Neural crest cell (in vitro differentiated cells): ENCODE measurements around the gene KMT5C. TPM values are rescaled to one million over a fixed set of nuclear protein-coding genes. Genes with fewer than 3 reads are reported as not detected.
A peak's percentile ranks its signal among the peaks of the same experiment; 100 is the strongest.

Experiments used
- DNase-seq: peaks from one replicate; pipeline ENCODE4 v3.0.0; 2021; ENCODE audit warnings: low read depth, mixed read lengths, low spot score
- H3K27ac Mint-ChIP-seq: one replicate; pipeline ENCODE4 v1.8.0; 2021; ENCODE audit warnings: mild to moderate bottlenecking, mixed read lengths; ENCODE audit not compliant: unreplicated experiment
- H3K27me3 Mint-ChIP-seq: 2 replicates; pipeline ENCODE4 v1.8.0; 2021; ENCODE audit warnings: low read depth, mild to moderate bottlenecking, mixed read lengths
- H3K36me3 Mint-ChIP-seq: 2 replicates; pipeline ENCODE4 v1.8.0; 2021; ENCODE audit warnings: low read depth, mild to moderate bottlenecking, mixed read lengths
- H3K4me1 Mint-ChIP-seq: 2 replicates; pipeline ENCODE4 v1.8.0; 2021; ENCODE audit warnings: mixed read lengths
- H3K4me3 Mint-ChIP-seq: one replicate; pipeline ENCODE4 v1.8.0; 2021; ENCODE audit warnings: mild to moderate bottlenecking, mixed read lengths
- H3K9me3 Mint-ChIP-seq: 2 replicates; pipeline ENCODE4 v1.8.0; 2021; ENCODE audit warnings: mixed read lengths
- total RNA-seq: library from RNA; stranded (reverse); gene quantifications from 2 replicates; pipeline ENCODE4 v1.2.1, GENCODE V29; 2021
- TF ChIP-seq, protein P1 (sequence below): fragments of 200-600 bp; sonication (generic); conservative IDR thresholded peaks from 2 replicates; pipeline ENCODE4 v1.5.0; 2021; ENCODE audit warnings: antibody characterized with exemption, mild to moderate bottlenecking

Gene KMT5C
- total RNA-seq, 1 donor from 2014 or later, result 35.2 TPM

DNA sequence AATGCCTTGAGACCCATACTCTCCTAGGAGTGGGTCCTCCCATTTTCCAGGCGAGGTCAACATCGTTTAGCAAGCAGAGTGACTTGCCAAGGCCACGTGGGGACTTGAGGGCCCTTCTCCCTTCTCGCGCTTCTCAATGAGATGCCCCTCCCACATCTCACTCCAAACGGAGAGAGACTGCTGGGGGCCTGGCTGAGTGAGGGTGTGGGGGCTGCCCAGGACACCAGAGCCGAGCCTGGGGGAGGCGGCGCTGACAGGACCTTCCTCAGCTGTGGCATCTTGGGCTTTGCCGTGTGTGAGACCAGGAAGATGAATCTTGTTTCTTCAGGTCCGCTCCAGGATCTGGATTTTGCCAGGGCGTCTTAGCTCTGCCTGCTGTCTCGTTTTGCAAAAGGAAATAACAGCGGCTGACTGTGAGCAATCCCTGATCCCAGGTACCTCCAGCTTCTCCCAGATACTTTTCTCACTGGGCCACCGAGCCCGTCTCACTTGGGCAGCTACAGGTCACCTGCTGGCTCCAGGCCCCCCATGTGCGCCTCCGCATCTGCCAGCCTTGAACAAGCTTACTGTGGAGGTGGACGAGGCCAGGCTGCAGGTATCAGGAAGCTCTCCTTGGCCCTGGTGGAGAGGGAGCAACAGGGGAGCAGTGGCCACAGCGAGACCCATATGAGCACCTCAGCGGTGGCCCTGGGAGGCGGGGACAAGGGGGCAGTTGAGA lies 8.8 kb downstream of the KMT5C start:
- no peaks in the 10 kb centered on the region for H3K36me3 Mint-ChIP-seq
- H3K27ac Mint-ChIP-seq, result no peak overlapping the region
- H3K4me3 Mint-ChIP-seq, result no peak overlapping the region
- H3K27me3 Mint-ChIP-seq, result peaks cover 33% of the 10 kb centered on the region
- peaks cover 16% of the 10 kb centered on the region for H3K4me1 Mint-ChIP-seq
- no peaks in the 10 kb centered on the region for H3K9me3 Mint-ChIP-seq
- TF ChIP-seq, protein P1, sequence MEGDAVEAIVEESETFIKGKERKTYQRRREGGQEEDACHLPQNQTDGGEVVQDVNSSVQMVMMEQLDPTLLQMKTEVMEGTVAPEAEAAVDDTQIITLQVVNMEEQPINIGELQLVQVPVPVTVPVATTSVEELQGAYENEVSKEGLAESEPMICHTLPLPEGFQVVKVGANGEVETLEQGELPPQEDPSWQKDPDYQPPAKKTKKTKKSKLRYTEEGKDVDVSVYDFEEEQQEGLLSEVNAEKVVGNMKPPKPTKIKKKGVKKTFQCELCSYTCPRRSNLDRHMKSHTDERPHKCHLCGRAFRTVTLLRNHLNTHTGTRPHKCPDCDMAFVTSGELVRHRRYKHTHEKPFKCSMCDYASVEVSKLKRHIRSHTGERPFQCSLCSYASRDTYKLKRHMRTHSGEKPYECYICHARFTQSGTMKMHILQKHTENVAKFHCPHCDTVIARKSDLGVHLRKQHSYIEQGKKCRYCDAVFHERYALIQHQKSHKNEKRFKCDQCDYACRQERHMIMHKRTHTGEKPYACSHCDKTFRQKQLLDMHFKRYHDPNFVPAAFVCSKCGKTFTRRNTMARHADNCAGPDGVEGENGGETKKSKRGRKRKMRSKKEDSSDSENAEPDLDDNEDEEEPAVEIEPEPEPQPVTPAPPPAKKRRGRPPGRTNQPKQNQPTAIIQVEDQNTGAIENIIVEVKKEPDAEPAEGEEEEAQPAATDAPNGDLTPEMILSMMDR, result no peak
- no peak for DNase-seq

DNA sequence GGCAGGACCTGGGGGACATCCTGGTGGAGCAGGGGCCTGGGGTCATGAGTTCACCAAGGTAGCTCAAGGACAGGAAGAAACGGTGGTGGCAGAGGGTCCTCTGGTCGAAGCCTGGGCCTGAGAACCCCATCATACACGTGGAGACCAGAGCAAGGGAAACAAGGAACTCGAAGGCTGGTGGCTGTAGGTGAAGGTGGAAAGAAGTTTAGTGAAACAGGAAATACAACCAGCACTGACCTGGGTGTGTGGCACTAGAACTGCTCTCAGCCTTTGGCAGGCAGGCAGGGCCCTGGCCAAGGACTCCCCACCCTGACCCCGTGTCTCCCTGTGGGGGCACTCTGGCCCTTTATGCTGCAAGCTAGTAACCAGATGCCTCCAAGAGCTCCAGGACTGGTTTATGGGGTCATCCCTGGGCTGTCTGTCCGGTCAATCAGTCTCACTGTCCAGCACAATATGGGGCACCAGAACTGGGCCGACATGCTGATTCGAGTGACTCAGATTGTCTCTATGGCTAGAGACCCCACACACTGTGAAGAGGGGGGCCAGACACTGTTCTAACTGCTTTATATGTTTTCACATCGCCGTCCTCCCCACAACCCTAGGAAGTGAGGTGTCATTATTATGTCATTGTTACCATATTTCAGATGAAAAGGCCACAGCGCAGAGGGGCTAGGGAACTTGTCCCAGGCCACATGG lies 11.1 kb downstream of the KMT5C start:
- Mint-ChIP-seq H3K4me3 (peak overlapping the region; percentile 25), H3K4me1 (peaks cover 13% of the 10 kb centered on the region), H3K36me3 (no peaks in the 10 kb centered on the region), H3K9me3 (no peaks in the 10 kb centered on the region), H3K27me3 (peaks cover 50% of the 10 kb centered on the region), H3K27ac (no peak overlapping the region)
- TF ChIP-seq, protein P1, result no peak
- DNase-seq, result no peak

DNA sequence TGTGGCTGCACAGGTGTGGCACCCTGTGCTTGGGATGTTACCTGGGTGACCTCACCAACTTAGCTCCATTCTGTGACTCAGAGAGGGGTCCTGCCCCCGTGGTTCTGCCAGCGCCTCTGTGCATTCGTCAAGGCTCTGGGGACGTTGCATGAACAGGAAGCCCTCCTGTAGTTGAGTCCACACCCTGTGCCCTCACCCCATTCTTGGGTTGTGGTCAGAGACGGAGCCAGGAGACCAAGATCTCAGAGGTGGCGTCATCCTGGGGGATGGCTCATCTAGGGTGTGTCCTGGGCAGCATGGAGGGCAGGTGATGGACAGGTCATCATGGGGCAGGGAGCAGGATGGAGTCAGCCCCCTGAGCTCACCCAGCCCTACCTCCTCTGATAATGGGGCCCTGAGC lies 12.4 kb downstream of the KMT5C start:
- DNase-seq, result no peak
- TF ChIP-seq, protein P1, result no peak
- Mint-ChIP-seq H3K4me1 (peaks cover 13% of the 10 kb centered on the region), H3K4me3 (no peak overlapping the region), H3K27me3 (peaks cover 63% of the 10 kb centered on the region), H3K9me3 (no peaks in the 10 kb centered on the region), H3K36me3 (no peaks in the 10 kb centered on the region), H3K27ac (no peak overlapping the region)

DNA sequence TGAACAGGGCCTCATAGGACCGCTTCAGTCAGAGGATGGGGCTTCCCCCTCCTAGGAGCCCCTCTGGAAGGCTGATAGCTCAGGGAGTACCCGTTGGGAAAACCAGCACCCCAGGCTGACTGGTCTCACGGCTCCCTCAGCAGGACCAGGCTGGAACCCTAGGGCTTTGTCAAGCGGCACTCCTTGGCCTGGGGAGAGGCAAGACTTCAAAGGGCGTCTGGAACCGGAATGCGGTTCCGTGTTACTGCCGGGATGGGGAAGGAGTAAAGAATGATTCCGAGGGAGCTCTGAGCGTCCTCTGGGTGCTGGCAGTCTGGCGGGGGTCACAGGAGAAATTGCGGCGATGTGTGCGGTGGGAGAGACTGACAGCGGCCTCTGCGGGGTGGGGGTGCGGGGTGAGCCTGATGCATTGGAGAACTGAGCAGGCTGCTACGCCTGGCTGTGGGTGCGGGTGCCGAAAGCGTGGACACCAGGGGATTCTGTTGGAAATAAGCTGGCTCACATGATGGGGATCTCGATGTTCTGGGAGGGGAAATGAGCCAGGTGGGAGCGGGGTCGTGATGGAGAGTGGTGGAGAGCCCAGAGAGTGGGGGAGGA lies 13.0 kb downstream of the KMT5C start:
- Mint-ChIP-seq H3K4me1 (peaks cover 13% of the 10 kb centered on the region), H3K36me3 (no peaks in the 10 kb centered on the region), H3K9me3 (no peaks in the 10 kb centered on the region), H3K27me3 (peaks cover 69% of the 10 kb centered on the region), H3K4me3 (peak overlapping the region; percentile 62), H3K27ac (no peak overlapping the region)
- TF ChIP-seq, protein P1, result no peak
- no peak for DNase-seq

DNA sequence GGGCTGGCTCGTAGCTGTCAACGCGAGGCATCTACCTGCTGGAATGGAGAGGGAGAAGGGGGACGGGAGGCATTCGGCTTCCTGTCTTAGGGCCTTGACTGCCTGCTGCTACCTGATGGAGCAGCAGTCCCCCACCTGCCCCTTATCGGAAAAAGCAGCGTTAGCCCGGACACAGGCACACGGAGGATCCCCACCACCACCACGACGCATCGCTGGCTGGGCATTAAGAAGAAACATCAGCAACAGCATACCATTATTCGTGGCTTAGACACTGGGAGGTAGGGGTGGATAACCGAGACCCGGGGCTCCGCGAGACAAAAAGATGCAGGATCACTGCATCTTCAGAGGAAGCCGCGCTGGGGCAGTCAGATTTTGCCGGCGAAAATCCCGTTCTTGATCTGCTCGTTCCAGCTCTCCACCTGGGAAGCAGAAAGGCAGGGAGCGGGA lies 13.7 kb downstream of the KMT5C start:
- peaks cover 8% of the 10 kb centered on the region for H3K4me1 Mint-ChIP-seq
- H3K27ac Mint-ChIP-seq, result no peak overlapping the region
- peak overlapping the region; percentile 59 for H3K4me3 Mint-ChIP-seq
- TF ChIP-seq, protein P1, result no peak
- peaks cover 74% of the 10 kb centered on the region for H3K27me3 Mint-ChIP-seq
- no peaks in the 10 kb centered on the region for H3K9me3 Mint-ChIP-seq
- no peaks in the 10 kb centered on the region for H3K36me3 Mint-ChIP-seq
- DNase-seq, result no peak
